Fibroblast of pulmonary artery (primary cell): ENCODE results near the gene MYBBP1A.

Experiments
- DNase-seq: peaks from one replicate; pipeline ENCODE4 v3.0.0-alpha.2; 2010; ENCODE audit warnings: low read depth
- H3K4me3 ChIP-seq: replicated peaks from 2 replicates; pipeline ENCODE4 v1.5.1; 2011; ENCODE audit warnings: low read depth, mild to moderate bottlenecking, control low read depth, low read length, moderate library complexity
- TF ChIP-seq, protein P1 (sequence below): IDR thresholded peaks from 2 replicates; pipeline ENCODE4 v1.5.1; 2011; ENCODE audit warnings: mild to moderate bottlenecking, control low read depth, low read length, inconsistent platforms; ENCODE audit errors: missing control alignments

Gene MYBBP1A

GRCh38 chr17:4534928-4535666 lies 20.1 kb downstream of the MYBBP1A start:
- H3K4me3 ChIP-seq, result no peak overlapping the region
- TF ChIP-seq, protein P1, sequence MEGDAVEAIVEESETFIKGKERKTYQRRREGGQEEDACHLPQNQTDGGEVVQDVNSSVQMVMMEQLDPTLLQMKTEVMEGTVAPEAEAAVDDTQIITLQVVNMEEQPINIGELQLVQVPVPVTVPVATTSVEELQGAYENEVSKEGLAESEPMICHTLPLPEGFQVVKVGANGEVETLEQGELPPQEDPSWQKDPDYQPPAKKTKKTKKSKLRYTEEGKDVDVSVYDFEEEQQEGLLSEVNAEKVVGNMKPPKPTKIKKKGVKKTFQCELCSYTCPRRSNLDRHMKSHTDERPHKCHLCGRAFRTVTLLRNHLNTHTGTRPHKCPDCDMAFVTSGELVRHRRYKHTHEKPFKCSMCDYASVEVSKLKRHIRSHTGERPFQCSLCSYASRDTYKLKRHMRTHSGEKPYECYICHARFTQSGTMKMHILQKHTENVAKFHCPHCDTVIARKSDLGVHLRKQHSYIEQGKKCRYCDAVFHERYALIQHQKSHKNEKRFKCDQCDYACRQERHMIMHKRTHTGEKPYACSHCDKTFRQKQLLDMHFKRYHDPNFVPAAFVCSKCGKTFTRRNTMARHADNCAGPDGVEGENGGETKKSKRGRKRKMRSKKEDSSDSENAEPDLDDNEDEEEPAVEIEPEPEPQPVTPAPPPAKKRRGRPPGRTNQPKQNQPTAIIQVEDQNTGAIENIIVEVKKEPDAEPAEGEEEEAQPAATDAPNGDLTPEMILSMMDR, result no peak
- DNase-seq, result no peak

- TF ChIP-seq, protein P1, result no peak
- H3K4me3 ChIP-seq, result no peak overlapping the region
- no peak for DNase-seq
Observed at GRCh38 chr17:4534515-4534914, 20.7 kb downstream of the MYBBP1A start.

GRCh38 chr17:4533523-4534504 lies 21.4 kb downstream of the MYBBP1A start:
- no peak overlapping the region for H3K4me3 ChIP-seq
- TF ChIP-seq, protein P1, result no peak
- DNase-seq, result no peak

- H3K4me3 ChIP-seq, result no peak overlapping the region
- TF ChIP-seq, protein P1, result no peak
- DNase-seq, result no peak
Observed at GRCh38 chr17:4532860-4533522, 22.2 kb downstream of the MYBBP1A start.

DNA sequence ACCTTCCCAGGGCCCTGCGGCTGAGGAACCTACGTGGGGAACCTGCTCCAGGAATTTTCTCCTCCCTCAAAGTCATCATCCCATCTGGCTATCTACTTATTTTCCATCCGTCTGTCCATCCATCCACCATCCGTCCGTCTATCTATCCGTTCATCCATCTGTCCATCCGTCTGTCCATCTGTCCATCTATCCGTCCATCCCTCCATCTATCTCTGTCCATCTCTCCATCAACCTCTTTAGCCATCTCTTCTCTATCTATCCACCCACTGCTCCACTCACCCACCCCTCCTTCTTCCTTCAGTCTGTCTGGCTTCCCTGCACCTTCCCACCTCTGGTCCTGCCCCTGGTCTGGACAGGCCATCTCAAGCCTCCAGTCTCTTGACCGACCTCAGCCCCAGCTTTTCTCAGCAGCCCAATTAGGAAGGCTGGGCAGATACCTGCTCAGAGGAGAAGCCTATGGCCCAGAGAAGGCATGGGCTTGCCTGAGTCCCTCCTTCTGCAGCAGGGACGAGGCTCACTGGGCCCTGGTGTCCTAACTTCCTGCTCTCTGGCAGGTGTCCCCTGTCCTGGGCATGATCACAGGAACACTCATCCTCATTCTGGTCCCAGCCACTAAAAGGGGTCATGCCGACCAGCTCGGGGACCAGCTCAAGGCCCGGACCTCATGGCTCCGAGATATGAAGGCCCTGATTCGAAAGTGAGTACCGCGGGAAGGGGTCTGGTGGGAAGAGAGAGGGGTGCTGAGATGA lies 23.0 kb downstream of the MYBBP1A start:
- DNase-seq, result no peak
- TF ChIP-seq, protein P1, result no peak
- no peak overlapping the region for H3K4me3 ChIP-seq
